ELR (cell line): ENCODE measurements around the gene CYP1A2.
"Not testable (repeated sequence)": the region's sequence is repeated elsewhere in the genome, so short reads cannot be mapped to it uniquely, and the experiment has no call there.

Experiments used
- DNase-seq: peaks from one replicate; pipeline ENCODE4 v3.0.0-alpha.2; 2015; ENCODE audit warnings: low read depth

Gene CYP1A2

GRCh38 chr15:74776821-74777768 lies 28.4 kb downstream of the CYP1A2 start:
- peak; percentile 22 for DNase-seq

- no peak for DNase-seq
Measured at GRCh38 chr15:74777769-74778598, 29.3 kb downstream of the CYP1A2 start.

- no peak for DNase-seq
Measured at GRCh38 chr15:74778599-74778970, 29.9 kb downstream of the CYP1A2 start.

- no peak for DNase-seq
Measured at GRCh38 chr15:74779162-74779648, 30.6 kb downstream of the CYP1A2 start.

GRCh38 chr15:74780523-74781430 lies 32.1 kb downstream of the CYP1A2 start:
- peak; percentile 64 for DNase-seq

GRCh38 chr15:74781431-74782258 lies 33.0 kb downstream of the CYP1A2 start, which contains the start of gene CSK:
Gene CSK, plus strand, starts transcription at chr15:74782080. Its CDS starts 16,218 bp downstream, at chr15:74798298.
- DNase-seq = peak; percentile 75

- peak; percentile 48 for DNase-seq
Measured at GRCh38 chr15:74782259-74783071, 33.8 kb downstream of the CYP1A2 start.

- DNase-seq = peak; percentile 60
Measured at GRCh38 chr15:74783072-74783807, 34.6 kb downstream of the CYP1A2 start.

GRCh38 chr15:74783808-74784175 lies 35.1 kb downstream of the CYP1A2 start:
- DNase-seq = no peak

GRCh38 chr15:74784426-74785193 lies 36.0 kb downstream of the CYP1A2 start:
- DNase-seq = no peak

- DNase-seq = no peak
Measured at GRCh38 chr15:74785194-74786032, 36.8 kb downstream of the CYP1A2 start.

GRCh38 chr15:74786081-74786480 lies 37.4 kb downstream of the CYP1A2 start:
- DNase-seq = not testable (repeated sequence)

- DNase-seq = no peak
Measured at GRCh38 chr15:74786551-74787165, 38.0 kb downstream of the CYP1A2 start.

- DNase-seq = peak; percentile 75
Measured at GRCh38 chr15:74787251-74788041, 38.8 kb downstream of the CYP1A2 start.

GRCh38 chr15:74788042-74788682 lies 39.5 kb downstream of the CYP1A2 start:
- no peak for DNase-seq
